RCC 7860 (cell line): ENCODE data around the gene FUOM.
"Not testable (repeated sequence)": the region's sequence is repeated elsewhere in the genome, so short reads cannot be mapped to it uniquely, and the experiment has no call there.

ENCODE experiments used
- DNase-seq: peaks from one replicate; pipeline ENCODE4 v3.0.0-alpha.2; 2015; ENCODE audit warnings: low spot score
- FAIRE-seq: peaks from 2 replicates; lab custom pipeline; 2012; peaks lifted over from hg19 to GRCh38; lab: Jason Lieb, UNC

The FUOM gene

GRCh38 chr10:133388973-133389818, 31.4 kb upstream of the FUOM start:
- DNase-seq (no peak), FAIRE-seq (no peak)

GRCh38 chr10:133388236-133388972, 30.6 kb upstream of the FUOM start:
- DNase-seq, result no peak
- FAIRE-seq, result no peak

DNA sequence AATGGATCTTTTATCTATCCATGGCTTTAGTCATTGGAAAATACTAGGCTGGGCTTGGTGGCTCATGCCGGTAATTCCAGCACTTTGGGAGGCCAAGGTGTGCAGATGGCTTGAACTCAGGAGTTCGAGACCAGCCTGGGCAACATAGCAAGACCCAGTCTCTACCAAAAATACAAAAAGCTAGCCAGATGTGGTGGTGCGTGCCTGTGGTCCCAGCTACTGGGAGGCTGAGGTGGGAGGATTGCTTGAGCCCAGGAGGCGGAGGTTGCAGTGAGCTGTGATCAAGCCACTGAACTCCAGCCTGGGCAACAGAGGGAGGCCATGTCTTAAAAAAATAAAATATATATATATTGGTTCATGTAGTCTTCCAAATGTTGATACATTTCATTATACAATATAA, 29.1 kb upstream of the FUOM start:
- FAIRE-seq, DNase-seq: not testable (repeated sequence)

GRCh38 chr10:133385214-133385613, 27.4 kb upstream of the FUOM start:
- DNase-seq (no peak), FAIRE-seq (no peak)

DNA sequence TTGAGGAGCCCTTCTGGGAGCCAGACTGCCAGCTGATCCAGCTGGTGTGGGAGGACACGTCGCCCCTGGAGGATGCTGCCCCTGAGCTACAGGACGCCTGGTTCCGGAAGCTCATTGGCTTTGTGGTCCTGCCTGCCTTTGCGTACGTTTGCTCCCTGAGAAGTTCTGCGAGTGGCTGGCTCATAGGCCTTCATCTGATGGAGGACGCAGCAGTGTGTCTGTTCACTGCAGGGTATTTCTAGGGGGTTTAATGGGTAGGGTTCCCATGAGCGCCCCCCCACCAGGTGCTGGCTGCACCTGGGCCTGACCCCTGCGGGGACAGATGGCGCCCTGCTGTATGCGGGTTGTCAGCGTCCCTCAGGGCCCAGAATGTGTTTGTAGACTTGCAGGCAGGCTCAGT, 26.3 kb upstream of the FUOM start:
- no peak for FAIRE-seq
- DNase-seq, result no peak

DNA sequence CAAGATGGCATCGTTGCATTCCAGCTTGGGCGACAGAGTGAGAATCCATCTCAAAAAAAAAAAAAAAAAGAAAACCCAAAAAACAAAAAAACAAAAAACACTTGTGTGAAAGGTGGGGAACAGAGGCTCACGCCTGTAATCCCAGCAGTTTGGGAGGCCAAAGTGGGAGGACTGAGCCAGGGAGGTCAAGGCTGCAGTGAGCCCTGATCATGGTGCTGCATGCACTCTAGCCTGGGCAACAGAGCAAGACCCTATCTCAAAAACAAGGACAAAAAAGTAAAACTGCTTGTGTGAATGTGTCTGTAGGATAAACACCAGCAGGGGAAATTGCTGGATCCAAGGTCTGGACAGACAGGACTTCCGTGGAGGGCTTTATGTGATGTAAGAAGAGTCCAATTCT, 25.7 kb upstream of the FUOM start:
- DNase-seq (no peak), FAIRE-seq (no peak)

GRCh38 chr10:133381036-133381435, 23.2 kb upstream of the FUOM start:
- FAIRE-seq (no peak), DNase-seq (no peak)

DNA sequence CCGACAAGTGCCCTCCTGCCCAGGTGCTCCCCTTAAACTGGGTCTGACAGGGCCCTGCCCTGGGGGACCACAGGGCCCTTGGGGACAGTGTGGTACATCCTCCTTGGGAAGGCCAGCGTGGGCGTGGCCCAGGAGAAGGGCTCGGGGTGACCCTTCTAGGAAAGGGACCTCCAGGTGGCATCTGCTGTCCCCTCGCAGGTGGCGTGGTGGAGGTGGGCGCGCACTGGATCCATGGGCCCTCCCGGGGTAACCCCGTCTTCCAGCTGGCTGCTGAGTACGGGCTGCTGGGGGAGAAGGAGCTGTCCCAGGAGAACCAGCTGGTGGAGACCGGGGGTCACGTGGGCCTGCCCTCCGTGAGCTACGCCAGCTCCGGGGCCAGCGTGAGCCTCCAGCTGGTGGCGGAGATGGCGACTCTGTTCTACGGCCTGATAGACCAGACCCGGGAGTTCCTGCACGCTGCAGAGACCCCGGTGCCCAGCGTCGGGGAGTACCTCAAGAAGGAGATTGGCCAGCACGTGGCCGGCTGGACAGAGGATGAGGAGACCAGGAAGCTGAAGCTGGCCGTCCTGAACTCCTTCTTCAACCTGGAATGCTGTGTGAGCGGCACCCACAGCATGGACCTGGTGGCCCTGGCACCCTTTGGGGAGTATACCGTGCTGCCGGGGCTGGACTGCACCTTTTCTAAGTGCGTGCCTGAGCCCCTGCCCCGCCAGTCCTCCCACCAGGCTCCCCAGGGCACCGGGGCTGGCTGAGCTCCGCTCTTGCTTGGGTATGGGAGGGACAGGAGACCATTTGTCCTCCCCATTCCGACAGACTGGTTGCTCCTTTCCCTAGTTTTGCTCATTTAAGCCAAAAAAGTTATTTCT, 22.2 kb upstream of the FUOM start:
- DNase-seq, result no peak
- no peak for FAIRE-seq

GRCh38 chr10:133379152-133379800, 21.5 kb upstream of the FUOM start, which contains the start of gene PAOX:
PAOX (plus strand) TSS chr10:133379262; CDS start chr10:133379317, 55 bp downstream.
- peak; percentile 42 for DNase-seq
- no peak for FAIRE-seq

GRCh38 chr10:133378251-133379096, 20.7 kb upstream of the FUOM start:
- DNase-seq (no peak), FAIRE-seq (no peak)

GRCh38 chr10:133377818-133378250, 20.0 kb upstream of the FUOM start:
- DNase-seq, result no peak
- FAIRE-seq, result no peak

DNA sequence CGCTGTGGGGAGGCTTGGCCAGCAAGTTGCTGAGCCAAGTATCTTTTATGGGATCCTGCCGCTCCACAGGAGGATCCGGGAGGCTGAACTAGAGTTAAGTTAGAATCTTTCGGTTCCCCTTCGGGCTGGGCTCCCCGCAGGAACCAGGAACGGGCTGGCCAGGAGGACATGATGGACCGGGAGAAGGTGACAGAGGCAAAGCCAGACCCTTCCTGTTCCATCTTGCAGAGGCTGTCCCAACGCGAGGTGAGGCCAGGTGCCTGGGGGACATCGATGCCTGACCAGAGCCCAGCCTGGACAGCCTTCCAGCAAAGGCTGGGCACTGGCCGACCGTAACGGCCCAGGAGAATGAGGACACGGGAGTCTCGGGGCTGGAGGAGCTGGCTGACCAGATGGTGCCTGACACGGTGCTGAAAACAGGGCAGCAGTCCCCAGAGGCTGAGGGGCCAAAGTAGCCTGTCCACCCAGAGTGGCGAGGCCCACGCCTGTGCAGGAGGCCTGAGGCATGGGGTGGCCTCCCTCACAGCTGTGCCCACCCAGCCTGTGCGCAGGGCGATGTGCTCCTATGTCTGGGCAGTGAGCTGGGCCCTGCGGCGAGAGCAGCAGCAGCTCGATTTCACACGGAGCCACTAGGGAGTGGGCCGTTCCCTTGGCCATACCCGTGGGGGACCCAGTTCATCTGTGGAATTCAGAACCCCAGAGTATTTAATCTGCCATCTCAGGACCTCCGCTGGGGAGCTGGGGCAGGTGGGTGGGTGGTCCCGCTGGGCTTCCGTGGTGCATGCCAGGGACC, 19.4 kb upstream of the FUOM start:
- no peak for FAIRE-seq
- no peak for DNase-seq

GRCh38 chr10:133376183-133376582, 18.4 kb upstream of the FUOM start:
- FAIRE-seq, DNase-seq: not testable (repeated sequence)

- DNase-seq (no peak), FAIRE-seq (no peak)
Observed at GRCh38 chr10:133375357-133376115, 17.7 kb upstream of the FUOM start.

DNA sequence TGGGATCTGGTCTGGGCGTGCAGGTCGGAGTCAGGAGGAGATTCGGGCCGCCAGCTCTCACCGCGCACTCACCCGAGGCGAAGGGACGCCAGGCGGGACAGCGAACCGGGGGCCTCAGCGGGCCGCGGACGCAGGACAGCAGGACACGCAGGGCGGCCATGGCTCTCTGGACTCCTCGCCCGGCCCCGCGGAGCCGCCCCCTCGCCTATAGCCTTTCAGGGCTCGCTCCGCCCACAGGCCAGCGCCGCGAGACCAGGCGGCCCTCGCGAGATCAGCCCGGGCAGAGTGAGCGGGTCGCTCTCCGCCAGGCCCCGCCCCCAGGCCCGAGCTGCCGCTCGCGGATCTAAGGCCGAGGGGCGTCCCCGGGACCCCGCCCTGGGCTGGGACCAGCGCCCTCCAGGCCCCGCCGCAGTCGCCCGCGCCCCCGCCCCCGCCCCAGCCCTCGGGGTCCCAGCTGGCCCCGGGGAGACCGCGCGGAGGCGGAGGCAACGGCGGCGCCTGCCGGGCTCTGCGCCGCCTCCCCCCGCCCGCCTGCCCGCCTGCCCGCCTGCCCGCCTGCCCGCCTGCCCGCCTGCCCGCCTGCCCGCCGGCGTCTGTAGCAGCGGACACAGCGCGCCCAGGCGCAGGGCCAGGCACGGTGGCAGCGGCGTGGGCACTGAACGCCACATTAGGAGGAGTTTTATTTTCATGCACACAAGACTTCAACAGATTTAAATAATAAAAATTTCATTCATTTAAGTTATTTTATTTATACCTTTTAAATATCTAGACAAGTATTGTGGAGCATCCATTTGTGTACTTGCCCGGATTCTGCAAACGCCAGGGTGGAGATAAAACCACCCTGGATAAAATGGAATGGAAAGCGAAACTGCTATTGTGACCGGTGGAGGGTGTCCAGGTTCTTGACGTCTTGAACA, 15.6 kb upstream of the FUOM start, which contains the start of gene ECHS1:
Gene ECHS1, minus strand, starts transcription at position 181 of the 917 bp plus-strand sequence. Its CDS starts 21 bp downstream, at position 160.
- FAIRE-seq (no peak), DNase-seq (peak; percentile 82)

- FAIRE-seq (no peak), DNase-seq (no peak)
Observed at GRCh38 chr10:133372507-133372906, 14.7 kb upstream of the FUOM start.
